Stomach (tissue), 9 donors: Measurements from ENCODE around the gene KRTCAP2. TPM values are rescaled to one million over a fixed set of nuclear protein-coding genes. Genes with fewer than 3 reads are reported as not detected.

ENCODE experiments used
- DNase-seq, 2 donors: peaks; one replicate each; pipeline versions ENCODE4 v3.0.0 to v3.0.0-alpha.2; 2013 to 2019
- H3K27ac ChIP-seq, 5 donors: fragments of 200-600 bp in 4 of 5; sonication (generic) in 4 of 5; one replicate each; pipeline ENCODE4 v1.5.1; 2013 to 2019; ENCODE audit warnings: mild to moderate bottlenecking in 1 of 5, moderate library complexity in 1 of 5
- H3K27me3 ChIP-seq, 3 donors: fragments of 200-600 bp; sonication (generic); one replicate each; pipeline ENCODE4 v1.5.1; 2017 to 2019; ENCODE audit warnings: mixed run types in 1 of 3
- H3K36me3 ChIP-seq, 4 donors: fragments of 200-600 bp; sonication (generic); 1 replicate in 3 of 4; 2 replicates in 1 of 4; pipeline ENCODE4 v1.5.1; 2016 to 2019
- H3K4me1 ChIP-seq, 4 donors: fragments of 200-600 bp; sonication (generic); one replicate each; pipeline ENCODE4 v1.5.1; 2016 to 2019
- H3K4me3 ChIP-seq, 4 donors: fragments of 200-600 bp; sonication (generic) in 3 of 4; one replicate each; pipeline ENCODE4 v1.5.1; 2016 to 2019; ENCODE audit warnings: mild to moderate bottlenecking in 1 of 4
- H3K9me3 ChIP-seq, 4 donors: fragments of 200-600 bp; sonication (generic); one replicate each; pipeline ENCODE4 v1.5.1; 2016 to 2019
- CTCF ChIP-seq, 7 experiments: fragments of 450-650 bp in 4 of 7; fragments of 200-600 bp in 3 of 7; sonication (generic) in 3 of 7; IDR thresholded peaks; one replicate each; pipeline ENCODE4 v1.5.1; 2016 to 2019; ENCODE audit warnings: antibody characterized with exemption in 7 of 7, control low read depth in 2 of 7, mild to moderate bottlenecking in 1 of 7
- EP300 ChIP-seq: sonication (generic); formaldehyde crosslinking; IDR thresholded peaks from one replicate; pipeline ENCODE4 v1.6.1; 2017; ENCODE audit warnings: antibody characterized with exemption
- POLR2A ChIP-seq, 4 donors: fragments of 450-650 bp; IDR thresholded peaks; one replicate each; pipeline ENCODE4 v1.6.1; 2016; ENCODE audit warnings: antibody characterized with exemption in 4 of 4, control low read depth in 2 of 4, mild to moderate bottlenecking in 1 of 4, moderate library complexity in 1 of 4
- POLR2AphosphoS5 ChIP-seq, 3 donors: sonication (generic); formaldehyde crosslinking; IDR thresholded peaks; one replicate each; pipeline ENCODE4 v1.6.1; 2016; ENCODE audit warnings: antibody characterized with exemption in 3 of 3
- WGBS, 5 donors: extraction: QIAGEN DNeasy Blood & Tissue Kit in 3 of 5; methylation state at CpG; one replicate each; pipeline versions ENCODE4 v1.1.5 to v1.1.7; 2013 to 2018; 5-methylcytosine and 5-hydroxymethylcytosine counted together
- intact Hi-C: fragments of 100-400 bp; cut with DNase I; formaldehyde crosslinking; loops from one replicate; pipeline ENCODE4 v1.15.1; 2023; ENCODE audit warnings: low total_unique reads
- polyA plus RNA-seq, 3 donors: library from polyadenylated mRNA; stranded (reverse); fragments of 200-250 nt; gene quantifications; one replicate each; pipeline ENCODE4 v1.2.3, GENCODE V29; 2013
- total RNA-seq, 5 donors: library from RNA; depleted of rRNA; stranded (reverse); fragments of >200 nt; gene quantifications; one replicate each; pipeline versions ENCODE4 v1.1.0 to v1.2.3, GENCODE V29; 2014 to 2016
- donor health status: healthy with polysubstance abuse.
- donor health status: Bipolar disorder and iron deficiency.
- donor health status: healthy.

Gene KRTCAP2
- total and polyA plus RNA-seq, 8 donors = 60.8 to 399 (median 184) TPM

- Histone ChIP-seq H3K4me1 (peaks cover 35 to 81% (median 68%) of the 10 kb centered on the region in 4 donors), H3K9me3 (no peaks in the 10 kb centered on the region), H3K27me3 (no peaks in the 10 kb centered on the region), H3K27ac (peak overlapping the region; percentile 47 to 96 (median 70)), H3K36me3 (peaks cover 0 to 16% (median 0%) of the 10 kb centered on the region in 4 donors), H3K4me3 (no peak overlapping the region)
- intact Hi-C loops = no loop called here
- WGBS, 5 donors = 61 to 79% (median 63%) methylated on average over 5 to 7 of the region's 7 CpGs
- TF ChIP-seq EP300 = no peak
- TF ChIP-seq CTCF (IDR thresholded peaks at IDR 0.05) = no peak
- no peak for TF ChIP-seq POLR2A (IDR thresholded peaks at IDR 0.05)
- no peak for TF ChIP-seq POLR2AphosphoS5 (IDR thresholded peaks at IDR 0.05)
- DNase-seq = no peak
These were observed 9.0 kb upstream of the KRTCAP2 start for GRCh38 chr1:155182052-155182550.

- Histone ChIP-seq H3K9me3 (no peaks in the 10 kb centered on the region), H3K4me1 (peaks cover 34 to 81% (median 71%) of the 10 kb centered on the region in 4 donors), H3K27ac (peak overlapping the region; percentile 47 to 96 (median 70)), H3K4me3 (no peak overlapping the region), H3K36me3 (peaks cover 0 to 16% (median 0%) of the 10 kb centered on the region in 4 donors), H3K27me3 (no peaks in the 10 kb centered on the region)
- WGBS, 5 donors = 51 to 86% (median 62%) methylated on average over 14 to 18 of the region's 18 CpGs
- intact Hi-C loops = no loop called here
- DNase-seq = peak in 1 of 2 donors; percentile 79
- peak in 2 of 3 donors; percentile 45 to 72 for TF ChIP-seq POLR2AphosphoS5 (IDR thresholded peaks at IDR 0.05)
- no peak for TF ChIP-seq POLR2A (IDR thresholded peaks at IDR 0.05)
These were observed 8.4 kb upstream of the KRTCAP2 start for GRCh38 chr1:155181371-155182051.

- peaks cover 29 to 81% (median 73%) of the 10 kb centered on the region in 4 donors for H3K4me1 ChIP-seq
- peak overlapping the region; percentile 46 to 96 (median 81) for H3K27ac ChIP-seq
- WGBS, 5 donors = 41 to 74% (median 57%) methylated on average over 29 to 31 of the region's 31 CpGs
- no peak for TF ChIP-seq EP300
- TF ChIP-seq POLR2AphosphoS5 (IDR thresholded peaks at IDR 0.05) = peak in 1 of 3 donors; percentile 12
- H3K36me3 ChIP-seq = peaks cover 0 to 16% (median 0%) of the 10 kb centered on the region in 4 donors
- H3K9me3 ChIP-seq = no peaks in the 10 kb centered on the region
- intact Hi-C loops = loop anchor here (10.0 kb wide), 1 partner anchor 45 kb away; no protein-coding TSS in a partner anchor
- peaks cover 0 to 11% (median 2%) of the 10 kb centered on the region in 3 donors for H3K27me3 ChIP-seq
- H3K4me3 ChIP-seq = no peak overlapping the region
- DNase-seq = peak; percentile 46 to 49
These were observed 6.3 kb upstream of the KRTCAP2 start for GRCh38 chr1:155179112-155180031.

- Histone ChIP-seq H3K4me3 (no peak overlapping the region), H3K27me3 (peaks cover 0 to 19% (median 6%) of the 10 kb centered on the region in 3 donors), H3K36me3 (peaks cover 0 to 16% (median 0%) of the 10 kb centered on the region in 4 donors), H3K27ac (peak overlapping the region; percentile 73 to 96 (median 81)), H3K9me3 (no peaks in the 10 kb centered on the region), H3K4me1 (peaks cover 36 to 81% (median 75%) of the 10 kb centered on the region in 4 donors)
- WGBS, 5 donors = 69 to 77% (median 75%) methylated on average over 20 to 30 of the region's 30 CpGs
- TF ChIP-seq POLR2A (IDR thresholded peaks at IDR 0.05) (no peak), POLR2AphosphoS5 (IDR thresholded peaks at IDR 0.05) (peak in 2 of 3 donors; percentile 17 to 38), EP300 (no peak)
- intact Hi-C loops = loop anchor here (10.0 kb wide), 1 partner anchor 46 kb away; no protein-coding TSS in a partner anchor
- peak; percentile 28 to 33 for DNase-seq
These were observed 5.5 kb upstream of the KRTCAP2 start for GRCh38 chr1:155178441-155179111.

- WGBS, 5 donors = 95 to 98% (median 97%) methylated on average over 9 of the region's 9 CpGs
- peaks cover 0 to 19% (median 6%) of the 10 kb centered on the region in 3 donors for H3K27me3 ChIP-seq
- peak; percentile 27 to 30 for DNase-seq
- peaks cover 40 to 85% (median 79%) of the 10 kb centered on the region in 4 donors for H3K4me1 ChIP-seq
- TF ChIP-seq POLR2A (IDR thresholded peaks at IDR 0.05) = no peak
- no peak for TF ChIP-seq POLR2AphosphoS5 (IDR thresholded peaks at IDR 0.05)
- TF ChIP-seq CTCF (IDR thresholded peaks at IDR 0.05) = no peak
- TF ChIP-seq EP300 = no peak
- intact Hi-C loops = loop anchor here (10.0 kb wide), 1 partner anchor 47 kb away; no protein-coding TSS in a partner anchor
- no peak overlapping the region for H3K4me3 ChIP-seq
- H3K9me3 ChIP-seq = no peaks in the 10 kb centered on the region
- peak overlapping the region; percentile 34 to 96 (median 81) for H3K27ac ChIP-seq
- peaks cover 0 to 16% (median 0%) of the 10 kb centered on the region in 4 donors for H3K36me3 ChIP-seq
These were observed 4.8 kb upstream of the KRTCAP2 start for GRCh38 chr1:155177918-155178281.
